ENCODE data around the gene RCAN2.
A peak's percentile ranks its signal among the peaks of the same experiment; 100 is the strongest.

The RCAN2 gene

GRCh38 chr6:46215777-46216176 lies 275.5 kb downstream of the RCAN2 start:
- DNase-seq (ENCODE audit: low spot score) = no peak

- no peak for DNase-seq (ENCODE audit: low spot score)
These were observed 276.0 kb downstream of the RCAN2 start for GRCh38 chr6:46215213-46215612.

- no peak for DNase-seq (ENCODE audit: low spot score)
These were observed 279.3 kb downstream of the RCAN2 start for GRCh38 chr6:46211917-46212316.

GRCh38 chr6:46210294-46210693 lies 281.0 kb downstream of the RCAN2 start:
- DNase-seq (ENCODE audit: low spot score) = no peak

GRCh38 chr6:46208303-46208702 lies 282.9 kb downstream of the RCAN2 start:
- DNase-seq (ENCODE audit: low spot score) = no peak

GRCh38 chr6:46207174-46207573 lies 284.1 kb downstream of the RCAN2 start:
- DNase-seq (ENCODE audit: low spot score) = no peak

GRCh38 chr6:46204880-46205650 lies 286.2 kb downstream of the RCAN2 start:
- DNase-seq (ENCODE audit: low spot score) = no peak

- DNase-seq (ENCODE audit: low spot score) = no peak
These were observed 287.7 kb downstream of the RCAN2 start for GRCh38 chr6:46203391-46204177.

- DNase-seq (ENCODE audit: low spot score) = no peak
These were observed 289.5 kb downstream of the RCAN2 start for GRCh38 chr6:46201702-46202101.

GRCh38 chr6:46199387-46199786 lies 291.9 kb downstream of the RCAN2 start:
- no peak for DNase-seq (ENCODE audit: low spot score)

GRCh38 chr6:46191961-46192360 lies 299.3 kb downstream of the RCAN2 start:
- no peak for DNase-seq (ENCODE audit: low spot score)

- no peak for DNase-seq (ENCODE audit: low spot score)
These were observed 300.4 kb downstream of the RCAN2 start for GRCh38 chr6:46190889-46191288.

GRCh38 chr6:46189726-46190125 lies 301.5 kb downstream of the RCAN2 start:
- peak; percentile 64 for DNase-seq (ENCODE audit: low spot score)

GRCh38 chr6:46186583-46186982 lies 304.7 kb downstream of the RCAN2 start:
- no peak for DNase-seq (ENCODE audit: low spot score)

GRCh38 chr6:46184114-46184513 lies 307.1 kb downstream of the RCAN2 start:
- no peak for DNase-seq (ENCODE audit: low spot score)

GRCh38 chr6:46175976-46176375 lies 315.3 kb downstream of the RCAN2 start:
- no peak for DNase-seq (ENCODE audit: low spot score)

GRCh38 chr6:46175446-46175845 lies 315.8 kb downstream of the RCAN2 start:
- no peak for DNase-seq (ENCODE audit: low spot score)

GRCh38 chr6:46174904-46175303 lies 316.3 kb downstream of the RCAN2 start:
- no peak for DNase-seq (ENCODE audit: low spot score)

- DNase-seq (ENCODE audit: low spot score) = no peak
These were observed 319.1 kb downstream of the RCAN2 start for GRCh38 chr6:46172176-46172575.
